Neural cell (in vitro differentiated cells): ENCODE data around the gene PID1.

ENCODE experiments used
- EP300 ChIP-seq: fragments of 450-650 bp; conservative IDR thresholded peaks from 2 replicates; pipeline ENCODE4 v1.6.1; 2014; ENCODE audit warnings: antibody characterized with exemption, mild to moderate bottlenecking, moderate library complexity; ENCODE audit not compliant: poor library complexity, severe bottlenecking
- EZH2 ChIP-seq: fragments of 200-600, 300-800 bp; shearing (Covaris generic), sonication (generic); IDR thresholded peaks from 2 replicates; pipeline ENCODE4 v1.6.1; 2014; ENCODE audit warnings: antibody characterized with exemption, low read length, borderline replicate concordance, mild to moderate bottlenecking; ENCODE audit not compliant: insufficient read depth, poor library complexity, severe bottlenecking
- MXI1 ChIP-seq: fragments of 450-650 bp; conservative IDR thresholded peaks from 2 replicates; pipeline ENCODE4 v1.6.1; 2014; ENCODE audit warnings: antibody characterized with exemption, mild to moderate bottlenecking; ENCODE audit not compliant: poor library complexity, severe bottlenecking
- POLR2AphosphoS5 ChIP-seq: IDR thresholded peaks from 2 replicates; pipeline ENCODE4 v1.6.1; 2012
- RAD21 ChIP-seq: fragments of 450-650 bp; conservative IDR thresholded peaks from 2 replicates; pipeline ENCODE4 v1.6.1; 2014; ENCODE audit warnings: antibody characterized with exemption, mild to moderate bottlenecking, moderate library complexity
- SMC3 ChIP-seq: fragments of 450-650 bp; conservative IDR thresholded peaks from 2 replicates; pipeline ENCODE4 v1.6.1; 2014; ENCODE audit warnings: antibody characterized with exemption, mild to moderate bottlenecking, moderate library complexity; ENCODE audit not compliant: poor library complexity
- TAF1 ChIP-seq: IDR thresholded peaks from 2 replicates; pipeline ENCODE4 v1.6.1; 2012; ENCODE audit warnings: low read depth
- TF ChIP-seq, protein P1 (sequence below): IDR thresholded peaks from 2 replicates; pipeline ENCODE4 v1.6.1; 2012; ENCODE audit warnings: borderline replicate concordance
- TF ChIP-seq, protein P2 (sequence below): fragments of 450-650 bp; IDR thresholded peaks from 2 replicates; pipeline ENCODE4 v1.5.1; 2014; ENCODE audit warnings: antibody characterized with exemption, mild to moderate bottlenecking, moderate library complexity; ENCODE audit not compliant: poor library complexity, severe bottlenecking

DNA sequence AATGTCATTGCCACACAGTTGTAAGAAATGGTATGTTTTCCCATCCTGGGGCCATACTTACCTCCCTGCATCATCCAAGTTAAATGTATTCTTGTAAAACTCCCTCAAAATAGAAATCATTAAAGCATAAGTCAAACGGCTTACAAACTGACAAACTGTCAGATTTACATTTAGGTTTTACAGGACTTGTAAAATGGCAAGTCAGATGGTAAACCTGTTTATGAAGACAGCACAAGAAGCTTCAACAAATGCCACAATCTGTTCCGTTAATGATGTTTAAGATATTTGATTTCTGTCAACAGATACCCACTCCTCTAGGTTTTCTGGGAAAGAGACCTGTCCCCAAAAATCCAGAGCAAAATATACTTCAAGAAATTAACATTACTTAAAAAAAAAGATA is 197.2 kb downstream of the PID1 start:
- peak; percentile 72 for TF ChIP-seq EP300
- TF ChIP-seq, protein P1, sequence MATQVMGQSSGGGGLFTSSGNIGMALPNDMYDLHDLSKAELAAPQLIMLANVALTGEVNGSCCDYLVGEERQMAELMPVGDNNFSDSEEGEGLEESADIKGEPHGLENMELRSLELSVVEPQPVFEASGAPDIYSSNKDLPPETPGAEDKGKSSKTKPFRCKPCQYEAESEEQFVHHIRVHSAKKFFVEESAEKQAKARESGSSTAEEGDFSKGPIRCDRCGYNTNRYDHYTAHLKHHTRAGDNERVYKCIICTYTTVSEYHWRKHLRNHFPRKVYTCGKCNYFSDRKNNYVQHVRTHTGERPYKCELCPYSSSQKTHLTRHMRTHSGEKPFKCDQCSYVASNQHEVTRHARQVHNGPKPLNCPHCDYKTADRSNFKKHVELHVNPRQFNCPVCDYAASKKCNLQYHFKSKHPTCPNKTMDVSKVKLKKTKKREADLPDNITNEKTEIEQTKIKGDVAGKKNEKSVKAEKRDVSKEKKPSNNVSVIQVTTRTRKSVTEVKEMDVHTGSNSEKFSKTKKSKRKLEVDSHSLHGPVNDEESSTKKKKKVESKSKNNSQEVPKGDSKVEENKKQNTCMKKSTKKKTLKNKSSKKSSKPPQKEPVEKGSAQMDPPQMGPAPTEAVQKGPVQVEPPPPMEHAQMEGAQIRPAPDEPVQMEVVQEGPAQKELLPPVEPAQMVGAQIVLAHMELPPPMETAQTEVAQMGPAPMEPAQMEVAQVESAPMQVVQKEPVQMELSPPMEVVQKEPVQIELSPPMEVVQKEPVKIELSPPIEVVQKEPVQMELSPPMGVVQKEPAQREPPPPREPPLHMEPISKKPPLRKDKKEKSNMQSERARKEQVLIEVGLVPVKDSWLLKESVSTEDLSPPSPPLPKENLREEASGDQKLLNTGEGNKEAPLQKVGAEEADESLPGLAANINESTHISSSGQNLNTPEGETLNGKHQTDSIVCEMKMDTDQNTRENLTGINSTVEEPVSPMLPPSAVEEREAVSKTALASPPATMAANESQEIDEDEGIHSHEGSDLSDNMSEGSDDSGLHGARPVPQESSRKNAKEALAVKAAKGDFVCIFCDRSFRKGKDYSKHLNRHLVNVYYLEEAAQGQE, result no peak
- no peak for TF ChIP-seq EZH2
- TF ChIP-seq, protein P2, sequence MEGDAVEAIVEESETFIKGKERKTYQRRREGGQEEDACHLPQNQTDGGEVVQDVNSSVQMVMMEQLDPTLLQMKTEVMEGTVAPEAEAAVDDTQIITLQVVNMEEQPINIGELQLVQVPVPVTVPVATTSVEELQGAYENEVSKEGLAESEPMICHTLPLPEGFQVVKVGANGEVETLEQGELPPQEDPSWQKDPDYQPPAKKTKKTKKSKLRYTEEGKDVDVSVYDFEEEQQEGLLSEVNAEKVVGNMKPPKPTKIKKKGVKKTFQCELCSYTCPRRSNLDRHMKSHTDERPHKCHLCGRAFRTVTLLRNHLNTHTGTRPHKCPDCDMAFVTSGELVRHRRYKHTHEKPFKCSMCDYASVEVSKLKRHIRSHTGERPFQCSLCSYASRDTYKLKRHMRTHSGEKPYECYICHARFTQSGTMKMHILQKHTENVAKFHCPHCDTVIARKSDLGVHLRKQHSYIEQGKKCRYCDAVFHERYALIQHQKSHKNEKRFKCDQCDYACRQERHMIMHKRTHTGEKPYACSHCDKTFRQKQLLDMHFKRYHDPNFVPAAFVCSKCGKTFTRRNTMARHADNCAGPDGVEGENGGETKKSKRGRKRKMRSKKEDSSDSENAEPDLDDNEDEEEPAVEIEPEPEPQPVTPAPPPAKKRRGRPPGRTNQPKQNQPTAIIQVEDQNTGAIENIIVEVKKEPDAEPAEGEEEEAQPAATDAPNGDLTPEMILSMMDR, result no peak
- TF ChIP-seq SMC3, result no peak
- no peak for TF ChIP-seq POLR2AphosphoS5
- TF ChIP-seq MXI1, result no peak
- TF ChIP-seq RAD21, result no peak
- no peak for TF ChIP-seq TAF1
